ENCODE measurements around the gene RAB33A.

DNA sequence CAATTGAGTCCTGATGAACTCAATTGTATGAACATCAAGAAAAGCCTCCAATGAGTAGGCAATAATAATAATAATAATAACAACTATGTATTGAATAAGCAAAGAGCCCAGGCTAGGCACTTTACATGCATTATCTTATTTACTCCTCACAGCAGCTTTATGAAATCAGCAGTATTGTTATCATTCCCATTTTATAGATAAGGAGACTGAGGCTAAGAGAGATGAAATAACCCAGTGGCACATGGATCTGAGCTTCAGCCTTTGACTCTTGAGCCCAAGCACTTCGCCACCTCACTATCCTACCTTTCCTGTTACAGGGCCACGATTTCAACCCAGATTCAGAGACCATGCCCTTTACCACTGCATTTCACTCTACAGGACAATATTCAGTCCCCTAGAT lies 3.2 kb downstream of the RAB33A start:
- TF ChIP-seq CTCF (optimal IDR thresholded peaks at IDR 0.05 in 1 of 3, IDR thresholded peaks at IDR 0.05 in 1 of 3, conservative IDR thresholded peaks at IDR 0.05 in 1 of 3; ENCODE audit: extremely low read depth in 1 of 3, insufficient read depth in 2 of 3, low read length in 3 of 3) (no peak), EZH2 (IDR thresholded peaks at IDR 0.05; ENCODE audit: low read length) (no peak)
